WI38 (cell line): ENCODE measurements around the gene BBOX1.

Source experiments
- H3K4me3 ChIP-seq: 2 replicates; pipeline ENCODE4 v1.5.1; 2011; ENCODE audit warnings: low read depth, mild to moderate bottlenecking, control low read depth, low read length
- CTCF ChIP-seq: IDR thresholded peaks from 2 replicates; pipeline ENCODE4 v1.5.1; 2012; ENCODE audit warnings: low read depth, mild to moderate bottlenecking, control low read depth, low read length

BBOX1 gene

GRCh38 chr11:27115051-27115650 is 74.5 kb downstream of the BBOX1 start:
- TF ChIP-seq CTCF: no peak
- H3K4me3 ChIP-seq: no peak overlapping the region

- no peak for TF ChIP-seq CTCF
- no peak overlapping the region for H3K4me3 ChIP-seq
Observed at GRCh38 chr11:27116684-27117083, 76.1 kb downstream of the BBOX1 start.

DNA sequence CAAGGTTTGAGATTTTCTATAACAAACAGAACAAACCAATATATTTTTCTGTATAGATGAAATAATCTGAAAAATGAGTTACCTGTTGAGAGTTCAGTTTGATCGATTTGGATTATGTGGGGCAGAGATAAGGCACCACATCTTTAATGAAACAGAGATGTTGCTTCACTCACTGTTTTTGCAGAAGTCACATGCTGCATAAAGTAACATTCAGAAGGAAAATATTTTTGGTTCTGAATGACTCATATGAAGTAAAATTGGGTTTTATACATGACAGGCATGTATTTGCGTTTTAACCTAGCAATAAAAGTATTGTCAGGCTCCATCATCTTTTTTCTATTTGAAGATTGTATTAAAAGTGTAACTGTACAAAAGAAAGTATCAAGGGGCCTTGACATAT is 77.8 kb downstream of the BBOX1 start:
- no peak overlapping the region for H3K4me3 ChIP-seq
- TF ChIP-seq CTCF: no peak

DNA sequence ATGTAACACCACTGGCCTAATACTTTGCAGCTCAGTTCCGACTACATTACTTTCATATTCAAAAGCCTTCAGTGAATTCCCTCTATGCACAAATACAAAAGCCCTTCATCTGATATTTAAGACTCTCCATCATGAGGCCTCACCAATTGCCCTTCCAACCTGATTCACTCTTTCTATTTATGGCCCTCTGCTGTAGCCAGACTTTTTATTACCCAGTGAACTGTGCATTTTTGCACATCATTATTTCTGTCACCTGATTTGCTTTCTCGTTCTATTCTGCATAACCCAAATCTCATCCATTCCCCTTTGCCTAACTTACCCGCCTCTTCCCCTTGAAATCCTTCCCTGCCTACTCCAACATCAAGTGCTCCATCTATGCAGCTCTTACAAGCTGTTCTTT is 78.3 kb downstream of the BBOX1 start:
- TF ChIP-seq CTCF: no peak

DNA sequence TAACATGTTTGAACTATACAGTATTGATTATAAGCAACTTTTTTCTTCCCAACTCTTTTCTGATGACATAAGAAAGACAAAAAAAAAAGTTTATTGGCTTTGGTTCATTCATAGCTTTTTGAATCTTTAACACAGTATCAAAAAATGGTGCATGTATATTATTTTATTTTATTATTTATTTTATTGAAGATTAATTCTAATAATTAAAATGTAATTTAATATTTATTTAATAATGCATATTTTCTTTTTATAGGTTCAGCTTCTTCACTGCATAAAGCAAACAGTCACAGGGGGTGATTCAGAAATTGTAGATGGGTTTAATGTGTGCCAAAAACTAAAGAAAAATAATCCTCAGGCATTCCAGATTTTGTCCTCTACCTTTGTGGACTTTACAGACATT is 78.8 kb downstream of the BBOX1 start:
- TF ChIP-seq CTCF: no peak

More for the DNA sequence above, 78.3 kb downstream of the BBOX1 start:
- no peak overlapping the region for H3K4me3 ChIP-seq

DNA sequence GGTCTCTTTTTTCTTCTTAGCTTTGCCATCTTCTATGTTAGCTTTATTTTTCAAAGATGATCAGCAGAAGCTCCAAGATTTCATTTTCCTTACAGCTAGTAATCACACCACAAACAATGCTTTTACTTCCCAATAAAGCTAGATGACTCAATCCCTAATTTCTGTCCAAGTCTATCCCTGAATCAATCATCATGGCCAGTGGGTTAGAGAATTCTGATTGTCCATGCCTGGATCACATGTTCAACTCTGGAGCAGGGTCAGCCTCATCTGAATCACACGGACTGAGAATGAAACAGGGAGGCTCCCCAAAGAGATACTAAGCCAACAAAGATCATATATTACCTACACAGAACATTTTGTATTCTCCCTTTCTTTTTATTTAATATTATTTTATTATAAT is 79.6 kb downstream of the BBOX1 start:
- no peak for TF ChIP-seq CTCF
- H3K4me3 ChIP-seq: no peak overlapping the region

More for the DNA sequence above, 78.8 kb downstream of the BBOX1 start:
- H3K4me3 ChIP-seq: no peak overlapping the region

- no peak overlapping the region for H3K4me3 ChIP-seq
- no peak for TF ChIP-seq CTCF
Observed at GRCh38 chr11:27122001-27122400, 81.4 kb downstream of the BBOX1 start.
